NCI-H526 (cell line): ENCODE results near the gene ICAM3.

Source experiments
- DNase-seq, 2 experiments: peaks; one replicate each; lab custom pipeline; 2025; lab: John Stamatoyannopoulos, UW

ICAM3 gene

DNA sequence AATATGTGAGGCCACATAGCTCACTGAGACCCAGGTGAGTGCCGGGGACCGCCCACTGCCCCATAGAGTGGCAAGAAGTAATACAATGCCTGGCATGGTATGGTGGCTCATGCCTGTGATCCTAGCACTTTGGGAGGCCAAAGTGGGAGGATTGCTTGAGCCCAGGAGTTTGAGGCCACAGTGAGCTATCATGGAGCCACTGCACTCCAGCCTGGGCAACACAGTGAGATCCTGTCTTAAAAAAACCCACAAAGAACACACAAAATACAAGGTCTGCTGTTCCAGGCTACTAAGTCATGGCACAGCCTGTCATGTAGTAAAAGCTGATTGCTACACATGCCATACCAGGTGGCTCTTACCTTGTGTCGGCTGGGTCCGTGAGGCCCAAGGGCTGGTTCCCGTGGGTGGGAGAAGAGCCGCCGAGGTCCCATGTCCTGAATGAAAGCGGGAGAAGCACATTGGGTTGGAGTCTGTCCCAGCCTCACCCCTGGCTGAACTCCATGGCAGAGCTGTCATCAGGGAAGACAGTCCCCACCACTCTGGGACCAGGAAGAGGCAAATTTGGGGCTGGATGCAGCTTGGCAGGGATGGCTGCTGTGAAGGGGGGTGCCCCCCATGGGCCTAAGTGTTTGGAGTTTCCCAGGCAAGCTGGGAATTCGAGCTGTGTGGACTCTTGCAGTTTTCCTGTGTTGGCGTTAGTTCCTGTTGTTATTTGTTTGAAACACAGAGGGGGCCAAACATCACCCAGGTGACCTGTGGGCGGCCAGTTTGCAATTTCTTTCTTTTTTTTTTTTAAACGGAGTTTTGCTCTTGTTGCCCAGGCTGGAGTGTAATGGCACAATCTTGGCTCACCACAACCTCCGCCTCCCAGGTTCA lies 20.4 kb downstream of the ICAM3 start:
- DNase-seq = no peak

DNA sequence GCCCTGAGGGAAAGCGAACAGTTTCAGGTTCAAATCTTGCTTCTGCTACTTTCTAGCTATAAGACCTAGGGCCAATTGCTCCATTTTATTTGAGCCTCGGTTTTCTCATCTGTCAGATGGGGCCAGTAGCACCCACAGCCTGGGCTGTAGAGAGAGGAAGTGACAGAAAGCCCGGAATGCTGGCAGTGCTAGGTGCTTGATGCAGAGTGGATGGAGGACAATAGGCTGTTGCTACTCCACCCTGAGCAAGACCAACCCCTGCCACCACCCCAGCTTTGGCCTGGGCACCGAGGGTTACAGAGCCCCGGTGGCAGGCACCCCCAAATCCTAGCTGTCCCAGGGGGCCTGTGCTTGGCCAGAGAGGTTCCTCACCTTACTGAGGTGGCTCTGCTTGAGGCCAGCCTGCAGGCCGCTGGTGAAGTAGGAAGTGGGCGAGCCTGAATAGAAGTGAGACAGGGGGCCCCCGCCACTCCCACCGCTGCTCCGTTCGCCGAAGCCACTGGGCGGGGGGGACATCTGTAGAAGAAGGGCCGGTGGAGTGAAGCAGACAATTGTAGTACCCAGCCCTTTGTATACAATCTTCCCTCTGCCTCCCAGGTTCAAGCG lies 21.5 kb downstream of the ICAM3 start:
- no peak for DNase-seq

- no peak for DNase-seq
These were observed 22.2 kb downstream of the ICAM3 start for GRCh38 chr19:10317045-10317856.

- no peak for DNase-seq
These were observed 23.0 kb downstream of the ICAM3 start for GRCh38 chr19:10316229-10317044.

DNA sequence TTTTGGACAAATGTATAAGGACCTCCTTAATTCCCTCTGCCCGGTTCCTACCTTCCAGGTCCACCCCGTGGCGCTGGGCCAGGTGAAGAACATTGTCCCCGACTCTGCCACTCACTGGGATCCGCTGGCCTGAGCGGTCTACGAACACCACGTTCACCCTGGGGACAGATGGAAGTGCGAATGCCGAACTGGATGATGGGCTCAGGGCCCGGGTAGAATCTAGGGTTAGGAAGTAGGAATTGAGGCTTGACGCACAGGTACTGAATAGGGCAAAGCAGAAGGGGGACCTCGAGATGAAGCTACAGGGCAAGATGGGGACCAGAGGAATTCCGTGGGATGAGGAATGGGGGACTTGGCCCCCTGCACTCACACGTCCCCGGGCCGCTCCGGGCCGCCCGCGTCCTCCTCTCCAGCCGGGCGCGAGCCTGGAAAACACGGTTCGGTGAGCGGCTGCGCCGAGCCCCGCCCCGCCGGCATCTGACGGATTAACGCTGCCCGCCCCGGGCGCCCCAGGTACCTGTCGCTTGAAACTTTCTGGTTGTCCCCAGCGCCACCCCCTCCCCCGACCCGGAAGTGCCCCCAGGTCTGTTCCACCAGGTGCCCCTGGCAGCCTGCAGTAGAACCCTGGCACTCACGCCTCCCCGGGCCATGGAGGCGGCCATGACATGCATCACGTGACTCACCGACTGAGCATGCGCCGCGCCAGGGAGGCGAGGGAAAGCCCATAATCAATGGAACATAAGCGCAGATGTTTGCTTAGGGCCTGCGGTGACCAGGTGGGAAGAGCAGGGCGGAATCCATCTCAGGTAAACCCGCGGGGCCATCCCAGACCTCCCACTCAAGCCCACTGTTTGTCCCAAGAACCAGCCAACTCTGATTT lies 23.8 kb downstream of the ICAM3 start, which contains the start of gene FDX2:
TSS of gene FDX2 (minus strand) at position 681 of the 880 bp plus-strand sequence. CDS start at position 662, 19 bp downstream.
- peak; percentile 60 to 91 for DNase-seq

DNA sequence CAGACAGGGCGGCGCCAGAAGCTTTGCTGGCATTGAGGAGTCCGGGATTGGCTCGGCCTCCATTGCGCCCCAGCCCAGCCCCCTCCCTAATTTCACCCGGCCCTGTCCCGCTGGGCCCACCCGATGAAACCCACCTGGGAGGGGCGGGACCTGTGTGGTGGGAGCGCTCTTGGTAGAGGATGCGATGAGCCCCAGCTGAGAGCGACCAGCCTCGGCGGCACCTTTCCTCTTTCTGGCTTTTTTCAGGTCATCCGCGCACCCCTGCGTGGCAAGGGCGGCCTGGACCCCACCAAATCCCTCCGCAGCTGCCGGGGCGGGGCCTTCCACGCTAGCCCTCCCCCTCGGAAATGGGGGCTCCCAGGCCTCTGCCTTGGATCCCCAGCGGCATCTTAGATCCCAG lies 30.0 kb downstream of the ICAM3 start, which contains the start of gene ZGLP1:
TSS of gene ZGLP1 (minus strand) at position 393 of the 400 bp plus-strand sequence.
- no peak for DNase-seq

GRCh38 chr19:10306327-10306726 lies 33.1 kb downstream of the ICAM3 start:
- DNase-seq = no peak

GRCh38 chr19:10305139-10305806 lies 34.2 kb downstream of the ICAM3 start:
- DNase-seq = no peak

GRCh38 chr19:10299545-10300458 lies 39.6 kb downstream of the ICAM3 start:
- no peak for DNase-seq

GRCh38 chr19:10295847-10296591 lies 43.4 kb downstream of the ICAM3 start:
- peak in 1 of 2 experiments; percentile 23 for DNase-seq

DNA sequence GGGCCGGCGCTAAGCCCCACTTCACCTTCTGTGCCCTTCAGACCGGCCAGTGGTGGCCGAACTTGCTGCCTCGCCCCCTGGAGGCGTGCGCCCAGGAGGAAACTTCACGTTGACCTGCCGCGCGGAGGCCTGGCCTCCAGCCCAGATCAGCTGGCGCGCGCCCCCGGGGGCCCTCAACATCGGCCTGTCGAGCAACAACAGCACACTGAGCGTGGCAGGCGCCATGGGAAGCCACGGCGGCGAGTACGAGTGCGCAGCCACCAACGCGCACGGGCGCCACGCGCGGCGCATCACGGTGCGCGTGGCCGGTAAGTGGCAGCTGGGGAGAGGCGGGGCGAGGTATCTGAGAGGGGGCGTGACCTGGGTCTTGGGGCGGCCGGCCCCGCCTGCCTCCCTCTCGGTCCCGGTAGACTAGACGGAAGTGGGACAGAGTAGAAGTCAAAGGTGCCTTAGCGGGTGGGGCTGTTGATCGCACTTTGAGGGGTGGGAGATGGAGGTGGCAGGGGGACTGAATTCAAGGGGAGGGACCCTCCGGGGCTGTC lies 44.0 kb downstream of the ICAM3 start:
- DNase-seq = no peak

- peak in 1 of 2 experiments; percentile 48 for DNase-seq
These were observed 45.1 kb downstream of the ICAM3 start for GRCh38 chr19:10294368-10294697.

DNA sequence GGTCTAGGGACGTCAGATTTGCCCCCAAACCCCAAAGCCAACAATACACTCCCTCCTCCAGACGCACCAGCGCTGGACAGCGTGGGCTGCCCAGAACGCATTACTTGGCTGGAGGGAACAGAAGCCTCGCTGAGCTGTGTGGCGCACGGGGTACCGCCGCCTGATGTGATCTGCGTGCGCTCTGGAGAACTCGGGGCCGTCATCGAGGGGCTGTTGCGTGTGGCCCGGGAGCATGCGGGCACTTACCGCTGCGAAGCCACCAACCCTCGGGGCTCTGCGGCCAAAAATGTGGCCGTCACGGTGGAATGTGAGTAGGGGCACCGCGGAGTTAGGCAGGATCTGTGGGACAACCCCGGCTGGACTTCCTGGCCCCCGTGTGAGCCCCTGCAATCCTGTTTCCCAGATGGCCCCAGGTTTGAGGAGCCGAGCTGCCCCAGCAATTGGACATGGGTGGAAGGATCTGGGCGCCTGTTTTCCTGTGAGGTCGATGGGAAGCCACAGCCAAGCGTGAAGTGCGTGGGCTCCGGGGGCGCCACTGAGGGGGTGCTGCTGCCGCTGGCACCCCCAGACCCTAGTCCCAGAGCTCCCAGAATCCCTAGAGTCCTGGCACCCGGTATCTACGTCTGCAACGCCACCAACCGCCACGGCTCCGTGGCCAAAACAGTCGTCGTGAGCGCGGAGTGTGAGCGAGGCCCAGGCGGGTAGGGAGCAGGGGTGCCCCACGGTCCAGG lies 45.6 kb downstream of the ICAM3 start:
- no peak for DNase-seq

DNA sequence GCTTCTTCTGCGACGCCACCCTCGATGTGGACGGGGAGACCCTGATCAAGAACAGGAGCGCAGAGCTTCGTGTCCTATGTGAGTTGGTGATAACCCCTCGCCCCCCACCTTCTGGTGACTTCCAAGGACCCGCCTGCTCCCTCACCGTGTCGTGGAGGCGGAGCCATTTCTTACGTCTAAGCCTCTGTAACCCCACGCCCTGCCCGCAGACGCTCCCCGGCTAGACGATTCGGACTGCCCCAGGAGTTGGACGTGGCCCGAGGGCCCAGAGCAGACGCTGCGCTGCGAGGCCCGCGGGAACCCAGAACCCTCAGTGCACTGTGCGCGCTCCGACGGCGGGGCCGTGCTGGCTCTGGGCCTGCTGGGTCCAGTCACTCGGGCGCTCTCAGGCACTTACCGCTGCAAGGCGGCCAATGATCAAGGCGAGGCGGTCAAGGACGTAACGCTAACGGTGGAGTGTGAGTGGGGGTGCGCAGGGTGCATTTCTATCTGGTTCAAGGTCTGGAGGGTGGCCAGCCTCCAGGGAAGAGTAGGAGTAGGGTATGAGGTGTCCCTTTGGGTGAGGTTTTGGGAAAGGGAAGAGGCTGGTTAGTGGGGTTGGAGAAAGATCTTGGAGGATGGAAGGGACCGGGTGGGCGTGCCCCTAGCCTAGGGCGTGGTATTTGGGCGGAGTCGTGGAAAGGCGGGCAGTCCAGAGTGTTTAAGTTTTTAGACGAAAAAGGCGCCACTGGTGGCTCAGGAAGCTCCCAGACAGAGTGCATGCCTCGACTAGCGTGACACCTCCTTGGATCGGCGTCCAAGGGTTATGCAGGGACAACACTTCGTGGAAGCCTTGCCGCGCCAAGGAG lies 46.4 kb downstream of the ICAM3 start:
- no peak for DNase-seq

GRCh38 chr19:10292206-10292788 lies 47.1 kb downstream of the ICAM3 start:
- DNase-seq = peak; percentile 27 to 79
